Small intestine (tissue), 7 donors: ENCODE results near the gene CDK13. TPM values are rescaled to one million over a fixed set of nuclear protein-coding genes. Genes with fewer than 3 reads are reported as not detected.
"Not testable (repeated sequence)": the region's sequence is repeated elsewhere in the genome, so short reads cannot be mapped to it uniquely, and the experiment has no call there.

Experiments used
- DNase-seq, 2 donors: peaks; one replicate each; pipeline versions ENCODE4 v3.0.0 to v3.0.0-alpha.2; 2013
- FAIRE-seq: peaks from 2 replicates; lab custom pipeline; 2012; peaks lifted over from hg19 to GRCh38; lab: Jason Lieb, UNC
- H3K27ac ChIP-seq, 3 donors: one replicate each; pipeline ENCODE4 v1.5.1; 2013; ENCODE audit warnings: low read length in 2 of 3, mild to moderate bottlenecking in 2 of 3, control low read depth in 1 of 3, inconsistent platforms in 1 of 3, low read depth in 1 of 3, moderate library complexity in 1 of 3
- H3K27me3 ChIP-seq, 3 donors: one replicate each; pipeline ENCODE4 v1.6.1; 2013; ENCODE audit warnings: low read length in 3 of 3, inconsistent platforms in 1 of 3; ENCODE audit not compliant: control insufficient read depth in 3 of 3, insufficient read depth in 3 of 3
- H3K36me3 ChIP-seq, 3 donors: one replicate each; pipeline ENCODE4 v1.6.1; 2013; ENCODE audit warnings: low read length in 3 of 3, inconsistent platforms in 1 of 3, low read depth in 1 of 3, mild to moderate bottlenecking in 1 of 3, moderate library complexity in 1 of 3; ENCODE audit not compliant: control insufficient read depth in 3 of 3, insufficient read depth in 2 of 3
- H3K4me1 ChIP-seq, 3 donors: one replicate each; pipeline ENCODE4 v1.6.1; 2013; ENCODE audit warnings: low read length in 2 of 3, inconsistent platforms in 1 of 3, low read depth in 1 of 3, mild to moderate bottlenecking in 1 of 3, moderate library complexity in 1 of 3; ENCODE audit not compliant: control insufficient read depth in 3 of 3, insufficient read depth in 2 of 3
- H3K4me3 ChIP-seq, 3 donors: one replicate each; pipeline ENCODE4 v1.5.1; 2013; ENCODE audit warnings: low read length in 3 of 3, control low read depth in 1 of 3, inconsistent platforms in 1 of 3, low read depth in 1 of 3, mild to moderate bottlenecking in 1 of 3, moderate library complexity in 1 of 3
- H3K9me3 ChIP-seq, 2 donors: one replicate each; pipeline ENCODE4 v1.6.1; 2013; ENCODE audit warnings: low read depth in 1 of 2, low read length in 1 of 2; ENCODE audit not compliant: control insufficient read depth in 2 of 2, insufficient read depth in 1 of 2
- WGBS, 3 donors: extraction: QIAGEN DNeasy Blood & Tissue Kit; methylation state at CpG; one replicate each; pipeline ENCODE4 v1.1.7; 2013; 5-methylcytosine and 5-hydroxymethylcytosine counted together
- polyA plus RNA-seq, 4 donors: library from polyadenylated mRNA; stranded (reverse) in 3 of 4; unstranded in 1 of 4; fragments of 200-250 nt in 3 of 4; fragments of 120-200 nt in 1 of 4; gene quantifications; one replicate each; pipeline versions ENCODE4 v1.2.1 to v1.2.3, GENCODE V29; 2013
- donor health status: healthy with polysubstance abuse.
- donor health status: control.
- donor health status: control.
- donor health status: Bipolar disorder and iron deficiency.
- donor health status: healthy.

CDK13 gene
- polyA plus RNA-seq, 4 donors: 10.3 to 51.1 (median 14.4) TPM

- H3K36me3 ChIP-seq, H3K27me3 ChIP-seq, H3K4me3 ChIP-seq, H3K27ac ChIP-seq, FAIRE-seq, H3K4me1 ChIP-seq, H3K9me3 ChIP-seq: not testable (repeated sequence)
- DNase-seq: peak in 1 of 2 donors; percentile 31
- WGBS, 3 donors: 71 to 82% (median 73%) methylated on average over 8 of the region's 8 CpGs
These were observed 34.2 kb upstream of the CDK13 start for GRCh38 chr7:39915847-39916246.

- no peak for FAIRE-seq
- WGBS, 3 donors: 15 to 60% (median 33%) methylated on average over 2 of the region's 2 CpGs
- no peaks in the 10 kb centered on the region for H3K9me3 ChIP-seq
- H3K27ac ChIP-seq: no peak overlapping the region
- peak in 1 of 2 donors; percentile 8 for DNase-seq
- peaks cover 0 to 3% (median 0%) of the 10 kb centered on the region in 3 donors for H3K27me3 ChIP-seq
- H3K4me1 ChIP-seq: no peaks in the 10 kb centered on the region
- no peaks in the 10 kb centered on the region for H3K36me3 ChIP-seq
- no peak overlapping the region for H3K4me3 ChIP-seq
These were observed 30.4 kb upstream of the CDK13 start for GRCh38 chr7:39919646-39920045.

GRCh38 chr7:39921506-39922175, 28.4 kb upstream of the CDK13 start:
- DNase-seq (no peak), FAIRE-seq (no peak)
- Histone ChIP-seq H3K9me3 (no peaks in the 10 kb centered on the region), H3K36me3 (no peaks in the 10 kb centered on the region), H3K27ac (no peak overlapping the region), H3K4me3 (no peak overlapping the region), H3K4me1 (no peaks in the 10 kb centered on the region), H3K27me3 (peaks cover 0 to 3% (median 0%) of the 10 kb centered on the region in 3 donors)
- WGBS, 3 donors: 68 to 73% (median 70%) methylated on average over 7 of the region's 7 CpGs

GRCh38 chr7:39922580-39922979, 27.5 kb upstream of the CDK13 start:
- Histone ChIP-seq H3K4me3 (no peak overlapping the region), H3K36me3 (no peaks in the 10 kb centered on the region), H3K9me3 (no peaks in the 10 kb centered on the region), H3K27me3 (peaks cover 0 to 1% (median 0%) of the 10 kb centered on the region in 3 donors), H3K27ac (no peak overlapping the region), H3K4me1 (no peaks in the 10 kb centered on the region)
- 79 to 82% (median 81%) methylated on average over 3 of the region's 3 CpGs for WGBS, 3 donors
- no peak for FAIRE-seq
- no peak for DNase-seq

- no peaks in the 10 kb centered on the region for H3K9me3 ChIP-seq
- no peak overlapping the region for H3K27ac ChIP-seq
- no peak overlapping the region for H3K4me3 ChIP-seq
- H3K27me3 ChIP-seq: no peaks in the 10 kb centered on the region
- no peak for DNase-seq
- FAIRE-seq: no peak
- H3K36me3 ChIP-seq: no peaks in the 10 kb centered on the region
- WGBS, 3 donors: 66 to 84% (median 73%) methylated on average over 1 of the region's 1 CpG
- H3K4me1 ChIP-seq: no peaks in the 10 kb centered on the region
These were observed 27.0 kb upstream of the CDK13 start for GRCh38 chr7:39923091-39923490.

- no peaks in the 10 kb centered on the region for H3K4me1 ChIP-seq
- DNase-seq (no peak), FAIRE-seq (no peak)
- no peak overlapping the region for H3K27ac ChIP-seq
- no peak overlapping the region for H3K4me3 ChIP-seq
- H3K36me3 ChIP-seq: no peaks in the 10 kb centered on the region
- H3K27me3 ChIP-seq: no peaks in the 10 kb centered on the region
- WGBS, 3 donors: 85 to 96% (median 95%) methylated on average over 2 of the region's 2 CpGs
- no peaks in the 10 kb centered on the region for H3K9me3 ChIP-seq
These were observed 25.9 kb upstream of the CDK13 start for GRCh38 chr7:39924122-39924521.

GRCh38 chr7:39926111-39926510, 23.9 kb upstream of the CDK13 start:
- no peaks in the 10 kb centered on the region for H3K27me3 ChIP-seq
- no peaks in the 10 kb centered on the region for H3K9me3 ChIP-seq
- H3K4me1 ChIP-seq: no peaks in the 10 kb centered on the region
- no peak for DNase-seq
- H3K36me3 ChIP-seq: no peaks in the 10 kb centered on the region
- no peak overlapping the region for H3K27ac ChIP-seq
- H3K4me3 ChIP-seq: no peak overlapping the region
- FAIRE-seq: no peak

- Histone ChIP-seq H3K36me3 (no peaks in the 10 kb centered on the region), H3K9me3 (no peaks in the 10 kb centered on the region), H3K4me1 (no peaks in the 10 kb centered on the region), H3K27ac (no peak overlapping the region), H3K27me3 (no peaks in the 10 kb centered on the region), H3K4me3 (no peak overlapping the region)
- 92 to 96% (median 92%) methylated on average over 7 of the region's 7 CpGs for WGBS, 3 donors
- DNase-seq (no peak), FAIRE-seq (no peak)
These were observed 23.0 kb upstream of the CDK13 start for GRCh38 chr7:39927018-39927417.

GRCh38 chr7:39934132-39934531, 15.9 kb upstream of the CDK13 start:
- Histone ChIP-seq H3K27me3 (no peaks in the 10 kb centered on the region), H3K9me3 (peaks cover 0 to 3% of the 10 kb centered on the region in 2 donors), H3K36me3 (no peaks in the 10 kb centered on the region), H3K4me3 (no peak overlapping the region), H3K27ac (no peak overlapping the region), H3K4me1 (no peaks in the 10 kb centered on the region)
- 90 to 97% (median 97%) methylated on average over 1 of the region's 1 CpG for WGBS, 3 donors
- DNase-seq (no peak), FAIRE-seq (no peak)
